Aorta (tissue), 5 donors: ENCODE measurements around the gene NUDT9. TPM values are rescaled to one million over a fixed set of nuclear protein-coding genes. Genes with fewer than 3 reads are reported as not detected.
A peak's percentile ranks its signal among the peaks of the same experiment; 100 is the strongest.
"Not testable (repeated sequence)": the region's sequence is repeated elsewhere in the genome, so short reads cannot be mapped to it uniquely, and the experiment has no call there.

Source experiments
- ATAC-seq: fragments of 200-7000 bp; cut with Tn5 transposase; one replicate; pipeline ENCODE4 v1.9.1; 2022; ENCODE audit warnings: moderate library complexity; ENCODE audit not compliant: low FRiP score
- DNase-seq, 2 donors: peaks; one replicate each; pipeline ENCODE4 v3.0.0-alpha.2; 2020
- H3K27ac ChIP-seq, 2 donors: one replicate each; pipeline ENCODE4 v1.5.1; 2013; ENCODE audit warnings: low read length in 2 of 2, mild to moderate bottlenecking in 2 of 2, moderate library complexity in 2 of 2, control low read depth in 1 of 2, inconsistent platforms in 1 of 2, low read depth in 1 of 2
- H3K27me3 ChIP-seq, 2 donors: one replicate each; pipeline ENCODE4 v1.6.1; 2013; ENCODE audit warnings: control low read depth in 1 of 2, low read length in 1 of 2, mild to moderate bottlenecking in 1 of 2, moderate library complexity in 1 of 2; ENCODE audit not compliant: insufficient read depth in 2 of 2, control insufficient read depth in 1 of 2
- H3K36me3 ChIP-seq, 2 donors: one replicate each; pipeline ENCODE4 v1.6.1; 2013; ENCODE audit warnings: control low read depth in 1 of 2, low read length in 1 of 2, mild to moderate bottlenecking in 1 of 2; ENCODE audit not compliant: insufficient read depth in 2 of 2, control insufficient read depth in 1 of 2
- H3K4me1 ChIP-seq, 2 donors: one replicate each; pipeline ENCODE4 v1.6.1; 2013; ENCODE audit warnings: low read length in 2 of 2, control low read depth in 1 of 2, mild to moderate bottlenecking in 1 of 2, moderate library complexity in 1 of 2; ENCODE audit not compliant: insufficient read depth in 2 of 2, control insufficient read depth in 1 of 2
- H3K4me3 ChIP-seq, 2 donors: one replicate each; pipeline ENCODE4 v1.5.1; 2013; ENCODE audit warnings: low read length in 2 of 2, control low read depth in 1 of 2, mild to moderate bottlenecking in 1 of 2
- H3K9me3 ChIP-seq: one replicate; pipeline ENCODE4 v1.6.1; 2013; ENCODE audit warnings: mild to moderate bottlenecking, low read length; ENCODE audit not compliant: control insufficient read depth
- WGBS, 2 donors: extraction: QIAGEN DNeasy Blood & Tissue Kit; methylation state at CpG; one replicate each; pipeline ENCODE4 v1.1.7; 2013; 5-methylcytosine and 5-hydroxymethylcytosine counted together
- intact Hi-C, 2 donors: fragments of 100-400 bp; cut with DNase I; formaldehyde crosslinking; loops; one replicate each; pipeline versions ENCODE4 v1.14.2 to v1.15.0; 2022
- polyA plus RNA-seq, 2 donors: library from polyadenylated mRNA; stranded (reverse); fragments of 200-250 nt; gene quantifications; one replicate each; pipeline ENCODE4 v1.2.3, GENCODE V29; 2013
- total RNA-seq, 2 donors: library from RNA; stranded (reverse); fragmentation: NEBNext Ultra II Directional; extraction: Animal tissue kit (Norgen Biotek cat#: 25700); gene quantifications; one replicate each; pipeline ENCODE4 v1.2.1, GENCODE V29; 2021
- donor health status: healthy with polysubstance abuse.
- donor health status: Bipolar disorder and iron deficiency.
- donor health status: DM: no; HTN: no; CAD: no.
- donor health status: DM: no; HTN: no; CAD: no.
- donor health status: DM: yes; HTN: yes; CAD: no.

Gene NUDT9
- total and polyA plus RNA-seq, 4 donors, result 22.2 to 39.0 (median 33.9) TPM

GRCh38 chr4:87416965-87417364 lies 5.4 kb upstream of the NUDT9 start:
- Histone ChIP-seq H3K27me3 (no peaks in the 10 kb centered on the region), H3K36me3 (no peaks in the 10 kb centered on the region), H3K27ac (no peak overlapping the region), H3K9me3 (peaks cover 1% of the 10 kb centered on the region), H3K4me1 (no peaks in the 10 kb centered on the region), H3K4me3 (no peak overlapping the region)
- no peak for ATAC-seq
- intact Hi-C loops, result no loop called here
- DNase-seq, result no peak
- 72 to 76% methylated on average over 3 of the region's 3 CpGs for WGBS, 2 donors

GRCh38 chr4:87418410-87418809 lies 4.0 kb upstream of the NUDT9 start:
- H3K4me1 ChIP-seq, intact Hi-C loops, H3K9me3 ChIP-seq, DNase-seq, H3K27me3 ChIP-seq, H3K36me3 ChIP-seq, ATAC-seq, H3K27ac ChIP-seq, H3K4me3 ChIP-seq: not testable (repeated sequence)
- 80 to 87% methylated on average over 4 of the region's 4 CpGs for WGBS, 2 donors

- intact Hi-C loops, result loop anchor here (5.0 kb wide), 2 partner anchors 32 to 42 kb away; no protein-coding TSS in a partner anchor
- Histone ChIP-seq H3K27me3 (no peaks in the 10 kb centered on the region), H3K9me3 (no peaks in the 10 kb centered on the region), H3K4me3 (no peak overlapping the region), H3K4me1 (peaks cover 0 to 1% of the 10 kb centered on the region in 2 donors), H3K36me3 (no peaks in the 10 kb centered on the region), H3K27ac (no peak overlapping the region)
- WGBS, 2 donors, result 10 to 14% methylated on average over 5 of the region's 5 CpGs
- no peak for DNase-seq
- ATAC-seq, result no peak
Observed at GRCh38 chr4:87419578-87420249, 2.7 kb upstream of the NUDT9 start.

DNA sequence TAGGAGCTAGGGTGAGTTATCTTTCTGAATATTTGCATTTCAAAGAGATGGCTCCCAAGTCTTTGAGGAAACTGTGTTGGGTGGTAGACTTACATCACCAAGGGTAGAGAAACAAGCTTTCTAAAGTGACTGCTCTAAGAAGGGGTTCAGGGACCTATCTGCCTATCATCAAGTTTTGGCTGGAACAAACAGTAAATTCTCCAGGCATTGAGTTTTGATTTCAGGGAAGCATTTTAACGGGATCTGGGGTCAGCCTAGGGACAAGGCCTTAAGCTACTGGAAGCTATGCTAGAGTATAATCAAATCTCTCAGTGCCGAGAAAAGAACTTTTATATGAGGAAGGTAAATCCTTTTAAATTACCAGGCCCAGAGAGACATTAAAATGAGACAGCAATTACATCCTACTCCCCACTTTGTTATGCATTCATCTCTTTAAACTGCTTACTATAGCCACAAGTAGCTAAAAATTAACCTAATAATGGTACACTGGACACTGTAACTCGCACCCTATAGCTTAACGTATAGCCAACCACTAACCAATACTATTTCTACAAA lies 2.0 kb upstream of the NUDT9 start:
- Histone ChIP-seq H3K27ac (no peak overlapping the region), H3K4me1 (peaks cover 1 to 3% of the 10 kb centered on the region in 2 donors), H3K36me3 (no peaks in the 10 kb centered on the region), H3K27me3 (no peaks in the 10 kb centered on the region), H3K4me3 (no peak overlapping the region), H3K9me3 (no peaks in the 10 kb centered on the region)
- DNase-seq (no peak), ATAC-seq (no peak)
- WGBS, 2 donors, result 66 to 67% methylated on average over 4 of the region's 4 CpGs
- intact Hi-C loops, result loop anchor here (5.0 kb wide), 2 partner anchors 33 to 43 kb away; no protein-coding TSS in a partner anchor

- intact Hi-C loops, result loop anchor here (5.0 kb wide), 2 partner anchors 36 to 46 kb away; no protein-coding TSS in a partner anchor
- Histone ChIP-seq H3K27me3 (no peaks in the 10 kb centered on the region), H3K4me3 (peak overlapping the region; percentile 42 to 52), H3K4me1 (peaks cover 1 to 3% of the 10 kb centered on the region in 2 donors), H3K36me3 (no peaks in the 10 kb centered on the region), H3K27ac (no peak overlapping the region), H3K9me3 (no peaks in the 10 kb centered on the region)
- no peak for DNase-seq
- ATAC-seq, result no peak
- WGBS, 2 donors, result 15 to 18% methylated on average over 3 of the region's 3 CpGs
Observed at GRCh38 chr4:87423317-87424098, 1.1 kb downstream of the NUDT9 start.

- H3K27ac ChIP-seq, H3K9me3 ChIP-seq, H3K4me1 ChIP-seq, H3K36me3 ChIP-seq, DNase-seq, H3K4me3 ChIP-seq, H3K27me3 ChIP-seq, ATAC-seq: not testable (repeated sequence)
- intact Hi-C loops, result loop anchor here (5.0 kb wide), 2 partner anchors 37 to 47 kb away; no protein-coding TSS in a partner anchor
- 80 to 89% methylated on average over 22 of the region's 22 CpGs for WGBS, 2 donors
Observed at GRCh38 chr4:87424099-87424543, 1.7 kb downstream of the NUDT9 start.

- no peaks in the 10 kb centered on the region for H3K9me3 ChIP-seq
- DNase-seq, result no peak
- 97 to 100% methylated on average over 2 of the region's 2 CpGs for WGBS, 2 donors
- ATAC-seq, result no peak
- no peaks in the 10 kb centered on the region for H3K36me3 ChIP-seq
- H3K4me3 ChIP-seq, result no peak overlapping the region
- H3K4me1 ChIP-seq, result peaks cover 1 to 3% of the 10 kb centered on the region in 2 donors
- H3K27ac ChIP-seq, result no peak overlapping the region
- H3K27me3 ChIP-seq, result no peaks in the 10 kb centered on the region
- intact Hi-C loops, result no loop called here
Observed at GRCh38 chr4:87425711-87426110, 3.3 kb downstream of the NUDT9 start.

- no peaks in the 10 kb centered on the region for H3K36me3 ChIP-seq
- H3K4me3 ChIP-seq, result no peak overlapping the region
- no peaks in the 10 kb centered on the region for H3K27me3 ChIP-seq
- peaks cover 1 to 3% of the 10 kb centered on the region in 2 donors for H3K4me1 ChIP-seq
- 93 to 95% methylated on average over 3 of the region's 3 CpGs for WGBS, 2 donors
- no peak for DNase-seq
- no peak for ATAC-seq
- intact Hi-C loops, result no loop called here
- H3K9me3 ChIP-seq, result no peaks in the 10 kb centered on the region
- no peak overlapping the region for H3K27ac ChIP-seq
Observed at GRCh38 chr4:87426865-87427517, 4.6 kb downstream of the NUDT9 start.
